ENCODE data around the gene PLEKHA7.
"Not testable (repeated sequence)": the region's sequence is repeated elsewhere in the genome, so short reads cannot be mapped to it uniquely, and the experiment has no call there.

Gene PLEKHA7

DNA sequence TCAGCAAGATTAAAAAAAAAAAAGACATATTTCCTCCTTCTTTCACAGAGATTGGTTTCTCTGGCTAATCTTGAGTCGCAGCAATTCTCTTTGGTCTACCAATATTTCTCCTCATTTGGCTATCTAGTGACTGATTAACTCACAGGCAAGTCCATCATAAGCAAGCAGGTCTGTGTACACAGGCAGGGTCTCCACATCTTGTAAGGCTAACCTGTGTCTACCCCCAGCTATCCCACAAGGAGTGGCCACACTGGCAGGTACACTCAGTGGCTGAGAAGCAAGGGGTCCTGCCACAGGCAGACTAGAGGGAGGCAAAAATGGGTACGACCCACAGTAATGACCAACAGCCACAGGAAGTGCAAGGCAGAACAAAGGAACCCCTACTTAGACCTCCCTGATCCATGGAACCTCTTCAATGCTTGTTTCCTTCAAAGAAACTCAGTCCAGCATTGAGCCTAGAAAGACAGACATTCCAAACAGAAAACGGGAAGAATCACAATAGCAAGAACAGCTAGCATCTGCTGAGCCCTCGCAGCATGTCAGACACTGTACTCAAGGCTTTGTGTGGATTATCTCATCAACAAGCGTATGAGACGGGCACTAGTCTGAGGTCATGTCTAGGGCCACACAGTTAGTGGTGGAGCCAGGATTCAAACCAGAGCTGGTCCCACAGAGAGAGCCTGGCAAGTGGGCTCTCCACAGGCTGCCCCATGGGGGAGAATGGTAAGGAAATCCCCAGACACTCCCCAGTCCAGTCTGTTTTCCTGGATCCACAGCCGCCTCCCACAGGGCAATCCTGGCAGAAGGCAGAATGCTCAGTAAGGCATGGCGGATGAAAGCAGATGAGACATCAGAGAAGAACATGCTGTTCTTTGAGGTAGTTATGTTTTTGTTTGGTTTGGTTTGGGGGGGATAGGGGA, 34.3 kb downstream of the PLEKHA7 start:
- Histone ChIP-seq H3K4me1 (ENCODE audit: insufficient read depth, low read length) (peaks cover 51% of the 10 kb centered on the region), H2AFZ (ENCODE audit: low read depth, low read length) (no peak overlapping the region), H3K27me3 (ENCODE audit: insufficient read depth, low read length) (no peaks in the 10 kb centered on the region), H3K9me3 (ENCODE audit: low read length) (no peaks in the 10 kb centered on the region), H3K4me3 (ENCODE audit: low read length) (no peak overlapping the region), H3K36me3 (ENCODE audit: insufficient read depth, low read length) (no peaks in the 10 kb centered on the region)

DNA sequence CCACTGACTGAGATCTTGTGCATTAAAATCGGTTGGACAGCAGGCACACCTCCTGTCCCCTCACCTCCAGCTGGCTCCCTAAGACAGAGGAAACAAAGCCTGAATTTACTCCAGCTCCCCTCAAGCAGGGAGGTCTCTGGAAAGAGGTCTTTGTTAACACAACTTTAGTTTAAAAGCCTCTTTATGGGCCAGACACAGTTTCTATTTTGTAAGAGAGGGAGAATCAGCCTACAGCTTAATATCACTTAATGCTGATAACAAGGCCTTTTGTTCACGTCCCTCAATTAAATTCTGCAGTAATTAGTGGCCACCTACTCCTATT, 36.3 kb downstream of the PLEKHA7 start:
- Histone ChIP-seq H3K9me3 (ENCODE audit: low read length) (no peaks in the 10 kb centered on the region), H3K4me1 (ENCODE audit: insufficient read depth, low read length) (peaks cover 41% of the 10 kb centered on the region), H3K36me3 (ENCODE audit: insufficient read depth, low read length) (no peaks in the 10 kb centered on the region), H2AFZ (ENCODE audit: low read depth, low read length) (no peak overlapping the region), H3K4me3 (ENCODE audit: low read length) (no peak overlapping the region), H3K27me3 (ENCODE audit: insufficient read depth, low read length) (no peaks in the 10 kb centered on the region)

DNA sequence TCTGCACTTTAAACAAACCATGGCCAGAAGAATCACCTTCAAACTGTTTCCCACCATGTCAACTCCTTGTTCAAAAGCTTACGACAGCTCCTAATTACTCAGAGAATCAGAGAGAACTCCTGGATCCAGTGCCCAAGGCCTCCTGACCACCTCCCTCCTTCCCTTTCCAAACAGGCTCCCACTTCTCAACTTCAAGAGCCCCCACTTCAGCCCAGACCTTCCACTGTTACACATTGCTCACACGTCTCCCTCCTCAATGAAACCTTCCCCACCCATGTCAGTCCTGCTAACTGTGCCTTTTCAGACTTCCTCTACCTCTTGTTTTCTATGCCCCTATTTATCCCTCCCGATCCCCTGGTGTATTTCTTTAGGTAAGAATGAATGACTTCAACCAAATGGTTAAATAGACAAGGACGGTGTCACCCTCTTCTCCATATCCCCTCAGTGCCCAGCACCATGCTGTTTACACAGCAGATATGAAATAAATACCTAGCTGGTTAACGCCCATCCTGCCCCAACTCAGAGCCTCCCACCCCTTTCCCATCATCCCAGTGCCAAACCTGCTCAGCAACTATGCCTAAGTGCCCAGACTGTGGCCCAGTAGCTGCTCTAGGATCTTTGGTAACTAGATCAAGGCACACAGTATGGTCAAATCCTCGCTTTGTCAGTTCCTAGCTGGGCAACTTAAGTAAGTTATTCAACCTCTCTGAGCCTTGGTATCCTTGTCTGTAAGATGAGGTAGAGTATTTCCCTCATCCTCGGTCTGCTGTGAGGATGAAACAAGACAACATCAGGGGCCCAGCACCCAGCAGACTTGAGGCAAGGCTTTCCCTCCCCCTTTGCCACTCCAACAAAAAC, 36.8 kb downstream of the PLEKHA7 start:
- no peaks in the 10 kb centered on the region for H3K9me3 ChIP-seq (ENCODE audit: low read length)
- H3K4me3 ChIP-seq (ENCODE audit: low read length) = no peak overlapping the region
- H3K36me3 ChIP-seq (ENCODE audit: insufficient read depth, low read length) = no peaks in the 10 kb centered on the region
- peaks cover 35% of the 10 kb centered on the region for H3K4me1 ChIP-seq (ENCODE audit: insufficient read depth, low read length)
- H2AFZ ChIP-seq (ENCODE audit: low read depth, low read length) = no peak overlapping the region
- no peaks in the 10 kb centered on the region for H3K27me3 ChIP-seq (ENCODE audit: insufficient read depth, low read length)

DNA sequence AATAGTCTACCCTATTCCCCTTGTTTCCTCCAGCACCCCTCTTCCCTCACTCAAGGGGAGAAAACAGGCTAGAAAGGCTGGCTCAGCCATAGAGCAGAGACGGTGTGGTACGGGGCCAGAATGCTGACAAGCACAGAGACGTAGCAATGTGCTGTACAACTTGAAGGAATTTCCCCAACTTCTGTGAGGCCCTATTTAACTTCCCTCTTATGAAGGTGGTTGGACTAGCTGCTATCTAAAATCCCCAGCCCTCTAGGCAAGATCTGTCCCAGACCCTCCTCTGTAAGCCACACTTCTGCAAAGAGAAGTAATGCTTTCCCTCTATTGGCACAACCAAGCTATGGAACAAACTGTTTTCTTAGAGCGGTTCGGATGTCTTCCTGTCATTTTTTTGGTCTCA, 37.8 kb downstream of the PLEKHA7 start:
- Histone ChIP-seq H3K4me3 (ENCODE audit: low read length) (no peak overlapping the region), H2AFZ (ENCODE audit: low read depth, low read length) (no peak overlapping the region), H3K27me3 (ENCODE audit: insufficient read depth, low read length) (no peaks in the 10 kb centered on the region), H3K9me3 (ENCODE audit: low read length) (no peaks in the 10 kb centered on the region), H3K4me1 (ENCODE audit: insufficient read depth, low read length) (peaks cover 28% of the 10 kb centered on the region), H3K36me3 (ENCODE audit: insufficient read depth, low read length) (no peaks in the 10 kb centered on the region)

DNA sequence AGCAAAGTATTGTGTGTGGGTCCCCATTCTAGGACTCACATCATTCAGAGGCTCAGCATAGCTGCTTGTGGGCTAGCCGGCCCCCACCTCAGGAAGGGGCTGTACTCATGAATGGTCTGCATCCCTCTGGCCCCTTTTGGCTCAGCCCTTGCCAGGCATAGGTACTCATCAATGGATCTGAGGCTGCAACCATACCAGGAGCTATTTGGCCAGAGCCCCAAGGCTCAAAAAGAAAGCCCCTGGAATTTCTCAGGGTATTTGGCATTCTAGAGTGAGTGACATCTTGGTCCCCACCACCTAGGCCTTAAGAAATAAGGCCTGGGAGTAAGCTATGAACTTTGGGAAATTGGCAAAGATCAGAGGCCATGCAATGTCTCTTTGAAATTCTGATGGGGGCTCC, 38.3 kb downstream of the PLEKHA7 start:
- no peaks in the 10 kb centered on the region for H3K9me3 ChIP-seq (ENCODE audit: low read length)
- peaks cover 24% of the 10 kb centered on the region for H3K4me1 ChIP-seq (ENCODE audit: insufficient read depth, low read length)
- H3K36me3 ChIP-seq (ENCODE audit: insufficient read depth, low read length) = no peaks in the 10 kb centered on the region
- no peaks in the 10 kb centered on the region for H3K27me3 ChIP-seq (ENCODE audit: insufficient read depth, low read length)
- H3K4me3 ChIP-seq (ENCODE audit: low read length) = no peak overlapping the region
- no peak overlapping the region for H2AFZ ChIP-seq (ENCODE audit: low read depth, low read length)

DNA sequence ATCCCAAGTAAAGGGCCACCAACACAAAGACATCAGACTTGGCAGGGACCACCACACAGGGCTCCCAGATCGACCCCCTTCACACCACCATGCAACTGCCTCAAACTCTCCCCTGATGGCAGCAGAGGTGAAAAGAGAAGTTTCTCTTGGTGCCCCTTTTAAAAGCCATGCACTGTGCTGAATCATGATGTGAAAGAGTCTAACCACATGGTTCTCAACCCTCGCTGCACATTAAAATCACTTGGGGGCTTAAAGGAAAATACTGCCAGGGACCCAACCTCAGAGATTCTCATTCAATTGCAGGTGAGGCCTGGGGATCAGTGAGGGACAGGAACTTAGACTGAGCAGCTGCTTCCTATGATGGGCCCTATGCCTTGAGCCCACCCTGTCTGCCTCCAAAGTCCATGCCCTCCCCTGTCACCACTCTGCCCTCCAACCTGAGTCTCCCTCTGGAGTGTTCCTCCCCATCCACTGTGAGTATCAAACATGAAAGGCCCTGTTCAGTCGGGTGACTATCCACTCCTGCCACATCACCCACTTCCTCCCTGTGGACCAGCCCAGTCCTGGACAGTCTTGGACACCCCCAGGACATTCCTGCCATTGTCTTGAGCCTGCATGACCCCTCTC, 40.8 kb downstream of the PLEKHA7 start:
- Histone ChIP-seq H3K9me3 (ENCODE audit: low read length) (no peaks in the 10 kb centered on the region), H2AFZ (ENCODE audit: low read depth, low read length) (no peak overlapping the region), H3K4me3 (ENCODE audit: low read length) (no peak overlapping the region), H3K4me1 (ENCODE audit: insufficient read depth, low read length) (peaks cover 7% of the 10 kb centered on the region), H3K27me3 (ENCODE audit: insufficient read depth, low read length) (no peaks in the 10 kb centered on the region), H3K36me3 (ENCODE audit: insufficient read depth, low read length) (no peaks in the 10 kb centered on the region)

DNA sequence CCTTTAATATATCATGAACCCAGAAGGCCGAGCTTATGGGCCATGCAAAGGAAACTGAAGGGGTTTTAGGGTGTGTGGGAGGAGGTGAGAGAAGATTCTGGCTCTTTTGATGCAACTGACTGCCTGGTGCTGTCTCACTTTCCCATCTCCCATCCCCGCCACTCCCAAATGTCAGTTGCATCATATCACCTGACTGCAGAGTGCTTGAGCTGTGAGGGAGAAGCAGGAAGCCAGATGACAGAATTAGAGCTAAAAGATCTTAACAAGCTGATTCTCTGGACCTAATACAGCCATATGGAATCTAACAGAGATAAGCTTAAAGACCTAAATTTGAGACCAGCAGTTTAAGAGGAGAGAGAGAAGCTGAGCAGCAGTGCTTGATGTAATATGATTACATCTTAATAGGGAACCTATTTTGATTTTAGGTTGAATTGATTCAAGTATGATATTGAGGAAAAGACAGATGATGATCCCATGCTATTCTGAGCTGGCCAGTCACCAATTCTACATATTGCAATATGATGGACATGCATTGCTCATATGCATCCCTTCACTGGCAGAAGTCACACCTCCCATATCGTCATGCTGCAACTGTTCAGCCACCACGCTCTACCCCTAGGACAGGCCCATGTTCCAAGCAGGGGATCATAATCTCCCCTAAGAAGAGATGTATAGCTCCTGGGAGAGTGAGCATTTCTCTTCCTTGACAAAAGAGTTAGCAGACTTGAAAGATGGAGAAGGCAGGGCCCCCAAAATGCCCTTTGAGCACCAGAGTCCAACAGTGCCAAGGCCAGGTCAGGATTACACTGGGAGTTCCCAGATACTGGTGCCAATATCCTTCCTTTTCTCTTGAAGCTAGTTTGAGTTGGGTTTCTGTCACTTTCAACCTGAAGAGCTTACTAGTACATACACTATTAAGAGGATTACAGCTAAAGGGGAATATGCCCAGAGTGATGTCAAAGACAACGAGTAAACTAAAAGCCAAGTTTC, 44.9 kb downstream of the PLEKHA7 start:
- no peaks in the 10 kb centered on the region for H3K4me1 ChIP-seq (ENCODE audit: insufficient read depth, low read length)
- H3K27me3 ChIP-seq (ENCODE audit: insufficient read depth, low read length) = no peaks in the 10 kb centered on the region
- no peak overlapping the region for H3K4me3 ChIP-seq (ENCODE audit: low read length)
- no peak overlapping the region for H2AFZ ChIP-seq (ENCODE audit: low read depth, low read length)
- H3K36me3 ChIP-seq (ENCODE audit: insufficient read depth, low read length) = no peaks in the 10 kb centered on the region
- H3K9me3 ChIP-seq (ENCODE audit: low read length) = no peaks in the 10 kb centered on the region

DNA sequence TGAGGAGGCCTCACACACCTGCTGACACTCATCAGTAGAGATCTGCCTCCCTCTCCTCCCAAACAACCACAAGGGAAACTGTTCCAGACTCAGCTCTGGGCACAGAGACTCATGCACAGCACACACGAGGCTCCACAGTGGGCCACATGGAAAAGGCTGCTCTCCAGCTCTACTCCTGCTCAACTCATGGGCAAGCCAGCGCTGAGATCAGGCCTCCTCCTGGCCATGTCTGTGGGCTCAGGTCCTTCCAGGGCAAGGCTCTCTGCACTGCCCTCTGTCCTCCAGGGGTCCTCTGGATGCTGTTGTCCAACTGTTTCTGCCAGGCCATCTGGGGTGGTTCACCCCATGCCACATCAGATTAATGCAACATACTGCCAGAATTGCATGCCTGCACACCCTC, 46.0 kb downstream of the PLEKHA7 start:
- Histone ChIP-seq H3K4me3 (ENCODE audit: low read length) (no peak overlapping the region), H3K27me3 (ENCODE audit: insufficient read depth, low read length) (no peaks in the 10 kb centered on the region), H3K9me3 (ENCODE audit: low read length) (no peaks in the 10 kb centered on the region), H3K4me1 (ENCODE audit: insufficient read depth, low read length) (no peaks in the 10 kb centered on the region), H2AFZ (ENCODE audit: low read depth, low read length) (no peak overlapping the region), H3K36me3 (ENCODE audit: insufficient read depth, low read length) (no peaks in the 10 kb centered on the region)

DNA sequence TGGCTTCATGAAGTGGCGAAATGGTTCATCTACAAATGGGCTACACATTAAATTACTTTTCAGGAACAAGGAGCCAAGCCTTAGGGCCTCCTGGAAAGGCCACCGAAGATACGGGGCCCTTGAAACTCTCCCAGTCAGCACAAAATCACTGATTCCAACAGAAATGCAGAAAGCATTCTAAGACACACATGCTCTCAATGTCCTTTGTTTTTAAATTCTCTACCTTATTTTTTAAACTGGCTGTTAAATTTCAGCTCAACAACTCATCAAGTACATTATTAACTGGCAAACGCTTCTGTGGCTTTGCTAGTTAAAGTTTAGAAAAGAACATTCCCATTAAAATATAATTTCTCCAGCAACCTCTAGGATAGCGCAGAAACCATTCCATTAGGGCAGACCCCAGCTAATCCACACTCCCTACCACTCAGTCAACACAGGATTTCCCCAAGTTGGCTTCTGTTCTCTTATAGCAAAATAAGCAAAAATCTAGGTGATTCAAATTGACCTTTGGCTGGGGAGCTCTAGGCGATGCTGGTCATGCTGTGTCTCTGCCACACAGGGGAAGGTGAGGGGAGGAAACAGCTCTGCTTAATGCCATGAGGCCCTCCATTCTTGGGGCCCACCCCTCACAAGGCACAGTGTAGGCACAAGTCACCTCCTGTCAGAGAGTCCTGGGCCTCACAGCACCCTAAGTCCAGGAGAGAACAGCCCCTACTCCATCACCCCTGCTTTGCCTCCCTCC, 47.1 kb downstream of the PLEKHA7 start:
- Histone ChIP-seq H3K27me3 (ENCODE audit: insufficient read depth, low read length) (no peaks in the 10 kb centered on the region), H3K9me3 (ENCODE audit: low read length) (no peaks in the 10 kb centered on the region), H3K4me3 (ENCODE audit: low read length) (no peak overlapping the region), H3K4me1 (ENCODE audit: insufficient read depth, low read length) (no peaks in the 10 kb centered on the region), H3K36me3 (ENCODE audit: insufficient read depth, low read length) (peaks cover 3% of the 10 kb centered on the region), H2AFZ (ENCODE audit: low read depth, low read length) (no peak overlapping the region)

DNA sequence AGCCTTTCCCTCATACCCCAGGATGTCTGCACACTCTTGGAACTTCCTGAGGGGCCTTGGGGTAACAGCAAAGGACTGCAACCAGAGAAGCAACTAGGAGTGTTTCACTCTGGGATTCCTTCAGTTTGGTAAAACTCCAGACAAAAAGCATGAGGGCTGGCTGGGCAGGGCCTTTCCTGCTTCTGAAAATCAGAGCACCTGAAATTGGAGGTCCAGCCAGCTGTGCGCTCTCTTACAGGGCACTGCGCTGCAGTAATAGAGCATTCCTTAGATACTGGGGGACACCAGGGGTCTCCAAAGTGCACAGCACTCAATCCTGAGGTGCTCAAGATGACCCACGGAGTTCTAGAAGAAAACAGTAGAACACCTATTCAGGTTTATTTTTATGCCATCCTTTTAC, 49.7 kb downstream of the PLEKHA7 start:
- Histone ChIP-seq H3K4me3 (ENCODE audit: low read length) (no peak overlapping the region), H3K4me1 (ENCODE audit: insufficient read depth, low read length) (no peaks in the 10 kb centered on the region), H3K36me3 (ENCODE audit: insufficient read depth, low read length) (peaks cover 3% of the 10 kb centered on the region), H3K27me3 (ENCODE audit: insufficient read depth, low read length) (no peaks in the 10 kb centered on the region), H2AFZ (ENCODE audit: low read depth, low read length) (no peak overlapping the region), H3K9me3 (ENCODE audit: low read length) (no peaks in the 10 kb centered on the region)

DNA sequence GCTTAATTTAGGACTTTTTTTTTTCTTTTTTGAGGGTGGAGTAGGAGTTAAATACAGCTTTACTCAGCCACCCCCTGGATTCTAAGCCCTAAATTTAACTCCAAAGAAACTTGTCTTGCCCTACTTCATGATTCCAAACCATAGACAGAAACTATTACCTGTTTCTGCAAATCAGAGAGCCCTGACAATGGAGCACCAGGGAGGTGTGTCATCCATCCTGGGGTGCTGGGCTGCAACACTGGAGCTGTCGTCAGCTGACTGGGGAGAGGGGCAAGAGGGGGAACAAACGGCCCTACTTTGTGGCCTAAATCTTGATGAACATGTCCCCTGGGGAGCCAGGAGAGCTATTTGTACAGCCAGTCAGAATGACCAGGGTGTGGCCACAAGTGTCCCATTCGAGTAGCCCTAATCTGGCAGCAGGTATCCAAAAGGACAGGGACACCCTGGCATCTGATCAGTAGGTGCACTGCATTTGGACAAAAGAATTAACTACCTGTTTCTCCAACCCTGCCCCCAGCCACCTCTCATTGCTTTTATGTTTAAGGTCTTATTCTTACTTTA, 50.8 kb downstream of the PLEKHA7 start:
- Histone ChIP-seq H3K36me3 (ENCODE audit: insufficient read depth, low read length) (peaks cover 3% of the 10 kb centered on the region), H3K9me3 (ENCODE audit: low read length) (no peaks in the 10 kb centered on the region), H3K4me1 (ENCODE audit: insufficient read depth, low read length) (no peaks in the 10 kb centered on the region), H3K4me3 (ENCODE audit: low read length) (no peak overlapping the region), H2AFZ (ENCODE audit: low read depth, low read length) (no peak overlapping the region), H3K27me3 (ENCODE audit: insufficient read depth, low read length) (no peaks in the 10 kb centered on the region)

DNA sequence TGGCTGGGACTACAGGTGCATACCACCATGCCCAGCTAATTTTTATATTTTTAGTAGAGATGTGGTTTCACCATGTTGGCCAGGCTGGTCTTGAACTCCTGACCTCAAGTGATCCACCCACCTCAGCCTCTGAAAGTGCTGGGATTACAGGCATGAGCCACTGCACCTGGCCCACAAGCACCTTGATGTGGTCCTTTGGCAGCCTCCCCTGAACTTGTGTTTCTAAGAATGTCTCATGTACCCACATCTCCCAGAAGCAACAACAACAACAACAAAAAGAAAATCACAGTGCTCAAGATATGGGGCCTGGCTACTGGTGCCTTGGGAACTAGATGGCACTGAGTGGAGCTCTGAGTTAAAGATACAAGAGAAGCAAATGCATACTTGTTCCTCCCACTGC, 51.6 kb downstream of the PLEKHA7 start:
- not testable (repeated sequence) for H3K9me3 ChIP-seq (ENCODE audit: low read length); H3K4me1 ChIP-seq (ENCODE audit: insufficient read depth, low read length); H2AFZ ChIP-seq (ENCODE audit: low read depth, low read length); H3K36me3 ChIP-seq (ENCODE audit: insufficient read depth, low read length); H3K27me3 ChIP-seq (ENCODE audit: insufficient read depth, low read length); H3K4me3 ChIP-seq (ENCODE audit: low read length)
